Stimulated activated CD4-positive, alpha-beta T cell treated with anti-CD3 and anti-CD28 coated beads, Interleukin-4, amount 100 ng/mL, for 24 hours (primary cell): ENCODE results near the gene GAMT.
"Not testable (repeated sequence)": the region's sequence is repeated elsewhere in the genome, so short reads cannot be mapped to it uniquely, and the experiment has no call there.

Experiments used
- DNase-seq: peaks from one replicate; pipeline ENCODE4 v3.0.0-alpha.2; 2020

GAMT gene

GRCh38 chr19:1401138-1401888, at the start of gene GAMT:
Gene GAMT (minus strand): TSS chr19:1401542. CDS start chr19:1401476, 66 bp downstream.
- peak; percentile 56 for DNase-seq

DNA sequence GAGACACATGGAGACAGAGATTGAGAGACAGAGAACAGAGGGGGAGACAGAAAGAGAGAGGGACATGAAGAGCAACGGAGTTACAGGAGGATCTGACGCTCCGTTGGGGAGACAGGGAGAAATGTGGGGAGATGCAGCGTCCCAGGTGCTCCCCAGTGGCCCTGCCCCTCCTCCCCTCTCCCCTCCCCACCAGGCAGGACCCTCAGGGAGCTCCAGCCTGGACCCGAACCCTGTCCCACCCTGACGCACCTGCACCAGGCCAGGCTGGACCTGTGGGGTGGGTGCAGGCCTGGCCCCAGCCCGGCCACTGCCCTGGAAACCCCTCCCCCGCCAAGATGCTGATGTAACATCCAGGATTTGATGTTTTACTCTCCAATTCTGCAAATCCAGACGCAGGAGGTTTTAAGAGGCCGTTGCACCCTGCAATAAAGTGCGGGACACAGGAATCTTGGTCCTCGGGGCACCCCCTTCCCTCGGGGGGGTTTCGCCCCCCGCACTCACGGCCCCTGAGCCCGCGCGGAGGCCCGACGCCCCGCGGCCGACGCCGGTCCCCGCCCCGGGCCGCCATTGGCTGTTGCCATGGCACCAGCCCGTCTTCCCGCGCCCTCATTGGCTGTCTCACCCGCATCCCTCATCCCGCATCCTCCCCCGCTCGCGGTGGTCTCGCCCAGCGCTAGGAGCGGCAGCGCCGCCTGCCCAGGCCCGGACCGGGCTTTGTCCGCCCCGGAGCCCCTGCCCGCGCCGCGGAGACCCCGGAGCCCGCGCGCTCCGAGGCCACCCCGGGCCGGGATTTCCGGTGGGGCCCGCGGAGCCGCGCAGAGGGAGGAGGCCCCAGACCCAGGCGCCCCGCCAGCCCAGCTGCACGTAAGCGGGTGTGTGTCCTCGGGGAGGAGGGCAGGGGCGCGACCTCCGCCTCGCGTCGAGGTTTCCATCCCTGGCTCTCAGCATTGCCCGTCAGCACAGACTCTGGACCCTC, 48.4 kb upstream of the GAMT start, which contains the start of gene APC2:
TSS of gene APC2 (plus strand) at position 655 of the 976 bp plus-strand sequence. CDS start 2,881 bp downstream, outside the sequence.
- no peak for DNase-seq

DNA sequence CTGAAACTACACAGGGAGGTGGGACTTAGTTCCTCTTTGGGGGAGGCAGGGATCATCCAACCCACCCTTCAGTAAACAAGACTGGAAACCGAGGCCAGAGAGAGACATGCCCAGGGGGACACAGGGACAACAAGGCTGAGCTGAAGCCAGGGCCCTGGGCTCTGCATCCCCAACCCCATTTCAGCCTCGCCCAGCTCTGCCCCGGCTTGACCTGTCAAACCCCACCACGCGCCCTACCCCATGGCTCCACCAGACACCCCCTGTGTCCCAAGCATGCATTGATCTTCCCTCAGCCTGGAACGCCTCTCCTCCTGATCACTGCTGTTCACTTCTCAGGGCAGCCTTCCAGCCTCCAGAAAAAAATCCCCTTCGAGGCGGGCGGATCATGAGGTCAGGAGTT, 46.6 kb upstream of the GAMT start:
- no peak for DNase-seq

DNA sequence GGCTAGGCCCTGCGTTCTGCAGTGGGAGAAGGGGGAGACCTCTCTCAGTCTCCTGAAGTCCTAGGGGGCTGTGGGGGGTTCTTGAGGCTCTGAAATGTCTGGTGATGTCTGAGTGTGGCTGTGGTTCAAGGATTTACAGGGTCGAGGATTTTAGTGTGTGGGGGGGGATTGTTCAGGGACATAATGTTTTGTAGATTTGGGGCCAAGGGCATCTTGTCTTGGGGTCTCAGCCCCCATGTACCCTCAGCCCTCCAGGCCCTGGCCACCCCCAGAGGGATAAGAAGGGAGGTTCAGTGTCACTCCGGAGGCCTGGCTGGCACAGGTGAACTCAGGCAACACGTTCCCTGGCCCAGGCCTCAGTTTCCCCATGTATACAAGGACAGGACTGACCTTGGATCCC, 46.2 kb upstream of the GAMT start:
- DNase-seq: no peak

- no peak for DNase-seq
Measured at GRCh38 chr19:1446713-1447481, 45.6 kb upstream of the GAMT start.

DNA sequence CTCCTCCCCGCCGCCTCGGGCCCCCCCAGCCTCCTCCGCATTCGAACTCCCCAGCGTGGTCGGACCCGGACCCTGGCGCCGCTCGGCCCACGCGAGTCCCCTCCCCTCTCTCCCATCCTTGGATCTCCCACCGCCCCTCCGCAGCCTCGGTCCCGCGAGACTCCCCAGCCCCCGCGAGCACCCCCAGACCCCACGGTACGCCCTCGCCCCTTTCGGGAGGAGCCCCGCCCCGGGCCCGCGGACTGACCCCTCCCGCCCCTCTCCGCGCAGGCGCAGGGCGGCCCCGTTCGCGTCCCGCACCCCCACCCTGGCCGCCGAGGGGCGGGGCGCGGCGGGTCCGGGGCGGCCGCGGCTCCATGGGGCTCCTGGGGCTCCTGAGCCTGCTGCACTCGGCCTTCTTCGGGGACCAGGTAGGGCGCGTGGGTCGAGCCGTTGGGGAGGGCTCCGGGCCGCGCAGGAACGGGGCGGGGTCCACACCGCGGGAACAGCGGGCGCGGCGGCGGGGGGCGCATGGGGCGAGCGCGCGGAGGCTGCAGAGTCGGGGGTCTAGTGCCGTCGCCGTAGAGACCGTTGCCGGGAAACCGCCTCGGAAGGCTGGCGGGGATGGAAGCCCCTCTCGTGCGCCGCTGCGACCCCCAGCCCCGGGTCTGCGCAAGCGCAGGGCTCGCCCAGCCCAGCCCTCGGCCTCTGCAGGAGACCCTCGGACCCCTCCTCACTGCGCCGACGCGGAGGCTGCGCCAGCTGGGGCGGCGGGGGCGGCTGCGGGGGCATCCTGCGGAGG, 44.8 kb upstream of the GAMT start:
- DNase-seq: no peak

GRCh38 chr19:1445185-1445931, 44.0 kb upstream of the GAMT start:
- DNase-seq: peak; percentile 77

- DNase-seq: no peak
Measured at GRCh38 chr19:1441677-1442438, 40.5 kb upstream of the GAMT start.

DNA sequence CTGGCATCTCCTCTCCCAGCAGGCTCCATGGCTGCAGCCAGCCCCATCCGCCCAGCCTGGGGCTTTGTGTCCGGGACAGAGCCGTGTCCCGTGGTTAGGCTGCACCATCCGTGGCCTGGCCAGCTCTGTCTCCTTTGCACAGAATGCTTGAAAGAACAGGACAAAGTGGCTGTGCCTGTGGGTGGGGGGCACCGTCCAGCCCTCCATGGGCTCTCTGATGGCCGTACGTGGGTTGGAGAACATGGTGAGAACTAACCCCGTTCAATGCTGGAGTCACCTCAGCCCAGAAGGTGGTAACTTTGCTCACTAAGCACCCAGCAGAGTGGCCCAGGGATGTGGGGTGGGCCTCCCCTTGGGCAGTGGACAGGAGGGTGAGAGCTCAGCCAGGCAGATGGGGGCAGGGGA, 39.7 kb upstream of the GAMT start:
- DNase-seq: no peak

DNA sequence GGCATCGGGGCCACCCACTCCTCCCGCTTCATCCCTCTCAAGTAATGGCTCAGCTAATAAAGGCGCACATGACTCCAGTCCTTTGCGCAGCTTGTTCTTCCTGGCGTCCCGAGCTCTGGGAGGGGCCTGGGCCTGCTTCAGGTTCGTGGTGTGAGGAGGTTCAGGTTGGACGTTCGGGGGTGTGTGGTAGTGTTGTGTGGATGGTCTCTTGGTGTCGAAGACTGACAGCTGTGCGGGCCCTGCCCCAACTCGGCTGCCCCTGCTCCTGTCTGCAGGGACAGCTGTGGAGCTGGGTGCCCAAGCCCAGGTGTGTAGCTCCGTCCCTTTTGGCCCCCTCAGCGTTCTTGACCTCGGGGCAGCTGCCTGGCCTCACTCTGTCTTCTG, 39.1 kb upstream of the GAMT start:
- no peak for DNase-seq

DNA sequence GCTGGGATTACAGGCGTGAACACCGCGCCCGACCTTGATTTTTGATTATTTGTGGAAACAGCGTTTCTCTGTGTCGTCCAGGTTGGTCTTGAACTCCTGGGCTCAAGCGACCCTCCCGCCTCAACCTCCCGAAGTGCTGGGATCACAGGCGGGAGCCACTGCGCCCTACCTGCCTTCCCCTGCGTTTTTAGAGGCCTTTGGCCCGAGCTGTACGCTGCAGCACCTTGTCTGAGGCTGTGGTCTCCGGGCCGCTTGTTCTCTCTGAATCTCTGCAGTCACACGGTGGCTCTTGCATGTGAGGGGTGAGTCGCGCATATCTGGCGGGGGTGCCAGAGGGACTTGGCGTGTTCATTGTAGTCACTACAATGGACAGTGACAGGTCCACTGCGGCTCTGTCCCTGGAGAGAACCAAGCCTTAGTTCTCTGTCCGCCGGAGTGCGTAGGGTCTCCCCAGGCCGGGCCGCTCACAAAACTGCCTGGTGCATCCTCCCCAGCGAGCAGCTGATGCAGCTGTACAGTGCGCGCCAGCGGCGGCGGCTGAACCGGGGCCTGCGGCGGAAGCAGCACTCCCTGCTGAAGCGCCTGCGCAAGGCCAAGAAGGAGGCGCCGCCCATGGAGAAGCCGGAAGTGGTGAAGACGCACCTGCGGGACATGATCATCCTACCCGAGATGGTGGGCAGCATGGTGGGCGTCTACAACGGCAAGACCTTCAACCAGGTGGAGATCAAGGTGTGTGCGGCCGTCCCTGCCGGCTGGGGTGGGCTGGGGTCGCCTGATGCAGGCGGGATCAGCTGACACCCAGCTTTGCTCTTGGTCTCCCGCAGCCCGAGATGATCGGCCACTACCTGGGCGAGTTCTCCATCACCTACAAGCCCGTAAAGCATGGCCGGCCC, 38.4 kb upstream of the GAMT start:
- DNase-seq: not testable (repeated sequence)

DNA sequence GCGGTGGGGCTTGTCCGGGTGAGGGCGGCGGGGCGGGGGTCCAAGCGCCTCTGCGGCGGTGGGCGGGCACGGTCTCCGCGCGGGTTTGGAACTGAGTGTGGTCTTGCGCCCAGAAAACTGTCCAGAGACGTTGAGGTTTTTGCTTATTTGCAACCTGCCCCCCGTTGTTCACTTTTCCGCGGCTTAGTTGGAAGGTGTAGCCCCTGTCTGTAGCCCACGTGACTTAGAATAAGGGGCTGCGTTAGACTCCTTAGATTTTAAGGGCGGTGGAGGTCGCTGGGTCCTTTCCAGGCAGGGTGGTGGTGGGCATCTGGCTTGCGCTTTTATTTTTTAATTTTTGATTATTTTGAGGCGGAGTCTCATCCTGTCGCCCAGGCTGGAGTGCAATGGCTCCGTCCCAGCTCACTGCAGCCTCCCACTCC, 37.6 kb upstream of the GAMT start:
- no peak for DNase-seq

DNA sequence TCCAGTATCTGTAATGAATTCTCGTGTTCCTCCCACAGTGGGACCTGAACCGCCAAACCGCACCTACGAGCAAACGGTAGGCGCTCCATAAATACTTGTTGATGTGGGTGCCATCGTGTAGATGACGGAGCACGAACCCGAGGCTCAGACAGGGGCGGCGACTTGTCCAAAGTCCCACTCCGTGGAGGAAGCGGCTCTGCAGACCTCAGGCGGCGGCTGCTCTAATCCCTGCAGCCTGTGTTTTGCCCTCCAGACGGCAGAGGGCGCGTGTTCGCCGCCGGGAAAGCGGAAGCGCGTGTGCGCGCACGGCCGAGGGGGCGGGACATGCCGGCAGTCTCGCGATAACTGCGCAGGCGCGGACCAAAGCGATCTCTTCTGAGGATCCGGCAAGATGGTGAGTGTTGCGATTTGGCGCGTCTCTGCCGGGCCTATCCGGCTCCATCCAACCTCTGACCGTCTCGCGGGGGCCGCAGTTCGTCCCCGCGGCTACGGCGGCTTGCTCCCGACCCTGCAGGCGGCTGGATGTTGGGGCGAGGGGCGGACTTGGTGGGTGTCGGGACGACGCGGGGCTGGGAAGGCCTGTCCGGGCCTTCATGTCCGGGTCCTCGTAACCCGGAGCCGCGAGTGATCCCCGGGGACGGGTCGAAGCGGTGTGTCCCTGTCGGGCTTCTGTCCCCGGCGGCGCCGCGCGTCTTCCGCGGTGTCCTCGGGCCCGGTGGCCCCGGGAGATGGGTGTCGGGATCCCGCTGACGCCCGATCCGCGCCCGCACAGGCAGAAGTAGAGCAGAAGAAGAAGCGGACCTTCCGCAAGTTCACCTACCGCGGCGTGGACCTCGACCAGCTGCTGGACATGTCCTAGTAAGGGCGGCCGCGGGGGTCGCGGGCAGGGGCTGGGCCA, 36.9 kb upstream of the GAMT start, which contains the start of gene RPS15:
TSS of gene RPS15 (plus strand) at position 362 of the 898 bp plus-strand sequence. CDS start at position 392, 30 bp downstream.
- peak; percentile 97 for DNase-seq

DNA sequence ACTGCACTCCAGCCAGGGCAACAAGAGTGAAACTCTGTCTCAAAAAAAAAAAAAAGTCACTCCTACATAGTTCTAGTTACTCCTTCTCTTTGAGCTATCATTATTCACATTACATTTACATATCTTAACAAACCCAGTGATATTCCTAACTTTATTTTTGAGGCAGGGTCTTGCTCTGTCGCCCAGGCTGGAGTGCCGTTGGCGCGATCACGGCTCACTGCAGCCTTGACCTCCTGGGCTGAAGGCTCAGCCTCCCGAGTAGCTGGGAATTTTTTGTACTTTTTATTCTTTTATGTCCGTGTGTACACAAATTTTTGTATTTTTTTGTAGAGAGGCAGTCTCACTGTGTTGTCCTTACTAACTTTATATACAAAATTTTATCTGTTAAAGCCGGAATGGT, 36.3 kb upstream of the GAMT start:
- DNase-seq: no peak

DNA sequence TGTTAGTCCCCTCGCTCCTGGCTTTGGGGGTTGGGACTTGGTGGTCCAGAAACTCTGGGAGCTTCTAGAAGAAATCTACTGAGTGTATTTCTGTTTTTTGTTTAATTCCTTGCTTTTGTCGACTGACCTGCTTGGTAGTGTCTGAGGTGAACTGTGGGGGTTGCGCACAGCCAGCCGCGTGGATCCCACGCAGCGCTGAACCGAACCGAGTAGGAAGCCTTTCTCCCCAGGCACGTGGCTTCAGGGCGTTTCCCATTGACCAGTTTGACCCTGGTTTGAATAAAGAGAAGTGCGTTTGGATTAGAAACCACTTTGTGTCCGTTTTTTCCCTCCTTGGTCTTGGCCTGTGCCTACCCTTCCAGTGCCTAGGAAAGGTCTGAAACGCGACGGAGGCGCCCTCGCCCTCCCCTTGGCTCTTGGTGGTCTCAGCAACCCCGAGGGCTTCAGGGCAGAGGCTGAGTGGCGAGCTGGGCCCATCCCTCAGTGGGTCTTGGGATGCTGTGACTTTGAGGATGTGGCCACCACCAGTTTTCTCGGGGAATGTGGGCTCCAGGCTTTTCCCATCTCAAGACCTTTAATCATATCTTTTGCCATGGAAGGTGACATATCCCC, 34.1 kb upstream of the GAMT start:
- DNase-seq: no peak

GRCh38 chr19:1434577-1435060, 33.3 kb upstream of the GAMT start:
- no peak for DNase-seq

DNA sequence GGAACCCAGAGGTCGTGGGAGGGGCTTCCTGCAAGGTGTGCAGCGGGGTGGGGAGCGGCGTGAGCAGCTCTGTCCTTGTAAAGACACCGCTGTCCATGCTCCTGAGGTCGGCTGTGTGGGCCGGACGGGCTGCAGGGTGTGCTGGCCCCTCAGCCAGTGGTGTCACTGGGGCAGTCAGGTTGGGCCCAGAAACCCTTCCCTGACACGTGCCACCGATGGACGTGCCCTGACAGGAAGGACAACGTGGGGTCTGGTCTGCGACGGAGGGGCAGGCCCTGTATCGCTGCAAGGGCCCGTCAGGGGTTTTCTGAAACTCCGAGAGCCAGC, 32.7 kb upstream of the GAMT start:
- DNase-seq: no peak
